COLO668 (cell line): ENCODE measurements around the gene SND1.

ENCODE experiments used
- DNase-seq: peaks from one replicate; lab custom pipeline; 2025; ENCODE audit not compliant: unreplicated experiment; lab: John Stamatoyannopoulos, UW

Gene SND1

GRCh38 chr7:127718340-127718679 is 66.3 kb downstream of the SND1 start:
- DNase-seq = no peak

- DNase-seq = no peak
These were observed 74.5 kb downstream of the SND1 start for GRCh38 chr7:127726476-127726875.

- no peak for DNase-seq
These were observed 78.8 kb downstream of the SND1 start for GRCh38 chr7:127730658-127731276.

GRCh38 chr7:127731431-127732080 is 79.6 kb downstream of the SND1 start:
- no peak for DNase-seq

GRCh38 chr7:127732306-127732705 is 80.3 kb downstream of the SND1 start:
- no peak for DNase-seq

GRCh38 chr7:127733986-127734385 is 82.0 kb downstream of the SND1 start:
- no peak for DNase-seq

- DNase-seq = no peak
These were observed 84.5 kb downstream of the SND1 start for GRCh38 chr7:127736511-127736910.

GRCh38 chr7:127738859-127739258 is 86.9 kb downstream of the SND1 start:
- no peak for DNase-seq

GRCh38 chr7:127741764-127742375 is 89.9 kb downstream of the SND1 start:
- DNase-seq = no peak

- DNase-seq = no peak
These were observed 93.5 kb downstream of the SND1 start for GRCh38 chr7:127745445-127745844.

GRCh38 chr7:127751062-127751461 is 99.1 kb downstream of the SND1 start:
- DNase-seq = peak; percentile 4

- no peak for DNase-seq
These were observed 99.8 kb downstream of the SND1 start for GRCh38 chr7:127751490-127752448.

- no peak for DNase-seq
These were observed 100.8 kb downstream of the SND1 start for GRCh38 chr7:127752829-127753228.

GRCh38 chr7:127754457-127754856 is 102.5 kb downstream of the SND1 start:
- no peak for DNase-seq

- no peak for DNase-seq
These were observed 103.5 kb downstream of the SND1 start for GRCh38 chr7:127755521-127755920.

GRCh38 chr7:127755965-127756364 is 104.0 kb downstream of the SND1 start:
- no peak for DNase-seq

GRCh38 chr7:127758105-127758504 is 106.1 kb downstream of the SND1 start:
- DNase-seq = no peak

GRCh38 chr7:127758845-127759244 is 106.9 kb downstream of the SND1 start:
- DNase-seq = no peak

- DNase-seq = no peak
These were observed 108.0 kb downstream of the SND1 start for GRCh38 chr7:127759945-127760421.

GRCh38 chr7:127760436-127761031 is 108.5 kb downstream of the SND1 start:
- DNase-seq = no peak

- no peak for DNase-seq
These were observed 109.2 kb downstream of the SND1 start for GRCh38 chr7:127761196-127761595.
